ENCODE results near the gene KIAA1191. TPM values are rescaled to one million over a fixed set of nuclear protein-coding genes. Genes with fewer than 3 reads are reported as not detected.

Gene KIAA1191
- total RNA-seq, 1 experiment from 2014 or later, result 119 TPM

- DNase-seq, result no peak
- Mint-ChIP-seq H3K27me3 (ENCODE audit: insufficient read depth, unreplicated experiment) (no peaks in the 10 kb centered on the region), H3K27ac (ENCODE audit: unreplicated experiment) (no peak overlapping the region), H3K9me3 (ENCODE audit: unreplicated experiment) (no peaks in the 10 kb centered on the region), H3K4me1 (ENCODE audit: low read depth, unreplicated experiment) (no peaks in the 10 kb centered on the region), H3K36me3 (ENCODE audit: insufficient read depth, unreplicated experiment) (peaks cover 64% of the 10 kb centered on the region), H3K4me3 (ENCODE audit: unreplicated experiment) (no peak overlapping the region)
- ChIA-PET POLR2A (no interaction called here), CTCF (no interaction called here)
- H3K27me3 ChIP-seq (replicated peaks; ENCODE audit: control insufficient read depth, insufficient read depth, low read length), result no peaks in the 10 kb centered on the region
- TF ChIP-seq, protein P1, sequence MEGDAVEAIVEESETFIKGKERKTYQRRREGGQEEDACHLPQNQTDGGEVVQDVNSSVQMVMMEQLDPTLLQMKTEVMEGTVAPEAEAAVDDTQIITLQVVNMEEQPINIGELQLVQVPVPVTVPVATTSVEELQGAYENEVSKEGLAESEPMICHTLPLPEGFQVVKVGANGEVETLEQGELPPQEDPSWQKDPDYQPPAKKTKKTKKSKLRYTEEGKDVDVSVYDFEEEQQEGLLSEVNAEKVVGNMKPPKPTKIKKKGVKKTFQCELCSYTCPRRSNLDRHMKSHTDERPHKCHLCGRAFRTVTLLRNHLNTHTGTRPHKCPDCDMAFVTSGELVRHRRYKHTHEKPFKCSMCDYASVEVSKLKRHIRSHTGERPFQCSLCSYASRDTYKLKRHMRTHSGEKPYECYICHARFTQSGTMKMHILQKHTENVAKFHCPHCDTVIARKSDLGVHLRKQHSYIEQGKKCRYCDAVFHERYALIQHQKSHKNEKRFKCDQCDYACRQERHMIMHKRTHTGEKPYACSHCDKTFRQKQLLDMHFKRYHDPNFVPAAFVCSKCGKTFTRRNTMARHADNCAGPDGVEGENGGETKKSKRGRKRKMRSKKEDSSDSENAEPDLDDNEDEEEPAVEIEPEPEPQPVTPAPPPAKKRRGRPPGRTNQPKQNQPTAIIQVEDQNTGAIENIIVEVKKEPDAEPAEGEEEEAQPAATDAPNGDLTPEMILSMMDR (IDR thresholded peaks at IDR 0.05; ENCODE audit: insufficient read depth in 1 of 2, low read depth in 1 of 2, low read length in 1 of 2, severe bottlenecking in 1 of 2, unreplicated experiment in 1 of 2), result no peak
- no peak overlapping the region for H3K4me3 ChIP-seq (ENCODE audit: low read depth, low read length)
- BruUV-seq (replicated peaks), result no TSS peak
- H3K9me3 ChIP-seq, result no peaks in the 10 kb centered on the region
- no peaks in the 10 kb centered on the region for H3K36me3 ChIP-seq (ENCODE audit: control insufficient read depth, insufficient read depth, low read length)
- peaks cover 4% of the 10 kb centered on the region; the same call in 1 of the 2 replicates for H3K4me1 ChIP-seq
- intact Hi-C loops (cut with micrococcal nuclease; ENCODE audit: unreplicated experiment), result no loop called here
Measured at GRCh38 chr5:176383248-176383905, 21.8 kb upstream of the KIAA1191 start.

DNA sequence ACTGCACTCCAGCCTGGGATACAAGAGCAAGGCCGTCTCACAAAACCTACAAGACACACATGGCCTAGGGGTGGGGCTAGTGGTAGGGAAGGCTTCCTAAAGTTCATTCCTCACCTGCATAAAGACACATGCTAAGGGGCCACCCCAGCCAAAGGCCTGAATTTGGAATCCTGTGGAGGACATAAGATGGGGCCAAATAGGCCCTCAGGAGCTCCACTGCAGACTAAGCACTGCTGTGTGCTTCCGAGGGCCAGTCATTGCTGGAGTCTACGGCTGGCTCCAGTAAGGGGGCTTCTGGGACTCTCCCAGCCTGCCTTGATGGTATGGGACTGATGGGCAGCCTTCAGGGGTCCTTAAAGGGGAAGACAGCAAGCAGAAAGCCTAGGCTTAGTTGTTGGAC is 21.2 kb upstream of the KIAA1191 start:
- Histone ChIP-seq H3K4me3 (ENCODE audit: low read depth, low read length) (no peak overlapping the region), H3K9me3 (no peaks in the 10 kb centered on the region), H3K36me3 (ENCODE audit: control insufficient read depth, insufficient read depth, low read length) (no peaks in the 10 kb centered on the region), H3K27me3 (replicated peaks; ENCODE audit: control insufficient read depth, insufficient read depth, low read length) (no peaks in the 10 kb centered on the region), H3K4me1 (peaks cover 4% of the 10 kb centered on the region; the same call in 1 of the 2 replicates)
- no peak overlapping the region for H3K4me3 Mint-ChIP-seq (ENCODE audit: unreplicated experiment)
- no TSS peak for BruUV-seq (replicated peaks)
- H3K27ac Mint-ChIP-seq (ENCODE audit: unreplicated experiment), result no peak overlapping the region
- H3K9me3 Mint-ChIP-seq (ENCODE audit: unreplicated experiment), result no peaks in the 10 kb centered on the region
- TF ChIP-seq, protein P1 (IDR thresholded peaks at IDR 0.05; ENCODE audit: insufficient read depth in 1 of 2, low read depth in 1 of 2, low read length in 1 of 2, severe bottlenecking in 1 of 2, unreplicated experiment in 1 of 2), result no peak
- no peak for DNase-seq
- no peaks in the 10 kb centered on the region for H3K27me3 Mint-ChIP-seq (ENCODE audit: insufficient read depth, unreplicated experiment)
- no peaks in the 10 kb centered on the region for H3K4me1 Mint-ChIP-seq (ENCODE audit: low read depth, unreplicated experiment)
- intact Hi-C loops (cut with micrococcal nuclease; ENCODE audit: unreplicated experiment), result no loop called here
- H3K36me3 Mint-ChIP-seq (ENCODE audit: insufficient read depth, unreplicated experiment), result peaks cover 58% of the 10 kb centered on the region
- ChIA-PET CTCF (no interaction called here), POLR2A (no interaction called here)

DNA sequence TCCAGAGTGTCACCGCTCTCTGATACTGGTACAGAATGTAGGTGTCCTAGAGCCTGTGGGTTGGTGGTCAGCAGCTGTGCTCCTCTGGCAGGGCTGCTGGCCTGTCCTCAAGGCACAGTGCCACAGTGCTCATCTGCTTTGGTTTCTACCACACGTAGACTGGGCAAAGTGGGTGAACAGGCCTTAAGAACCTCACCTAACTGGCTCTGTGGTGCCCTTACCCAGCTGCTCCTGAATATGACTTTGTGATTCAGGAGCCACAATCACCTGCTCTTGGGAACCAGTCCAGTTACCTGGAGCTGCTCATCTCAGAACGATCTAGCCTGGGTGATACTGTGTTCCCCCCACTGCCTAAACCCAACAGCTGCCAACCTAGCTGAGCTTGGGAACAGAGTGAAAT is 20.4 kb upstream of the KIAA1191 start:
- no peak overlapping the region for H3K27ac Mint-ChIP-seq (ENCODE audit: unreplicated experiment)
- intact Hi-C loops (cut with micrococcal nuclease; ENCODE audit: unreplicated experiment), result no loop called here
- H3K4me1 ChIP-seq, result no peaks in the 10 kb centered on the region; the same call in 1 of the 2 replicates
- TF ChIP-seq, protein P1 (IDR thresholded peaks at IDR 0.05; ENCODE audit: insufficient read depth in 1 of 2, low read depth in 1 of 2, low read length in 1 of 2, severe bottlenecking in 1 of 2, unreplicated experiment in 1 of 2), result no peak
- no peaks in the 10 kb centered on the region for H3K27me3 ChIP-seq (replicated peaks; ENCODE audit: control insufficient read depth, insufficient read depth, low read length)
- H3K9me3 ChIP-seq, result no peaks in the 10 kb centered on the region
- no peaks in the 10 kb centered on the region for H3K36me3 ChIP-seq (ENCODE audit: control insufficient read depth, insufficient read depth, low read length)
- no peaks in the 10 kb centered on the region for H3K4me1 Mint-ChIP-seq (ENCODE audit: low read depth, unreplicated experiment)
- no peaks in the 10 kb centered on the region for H3K27me3 Mint-ChIP-seq (ENCODE audit: insufficient read depth, unreplicated experiment)
- H3K9me3 Mint-ChIP-seq (ENCODE audit: unreplicated experiment), result no peaks in the 10 kb centered on the region
- no peak overlapping the region for H3K4me3 ChIP-seq (ENCODE audit: low read depth, low read length)
- no peak overlapping the region for H3K4me3 Mint-ChIP-seq (ENCODE audit: unreplicated experiment)
- H3K36me3 Mint-ChIP-seq (ENCODE audit: insufficient read depth, unreplicated experiment), result peaks cover 50% of the 10 kb centered on the region
- POLR2A ChIA-PET, result no interaction called here
- CTCF ChIA-PET, result interaction anchor here (0.6 kb wide), 1 partner anchor 156 kb away, joined by 3 read pairs; no protein-coding TSS in a partner anchor
- BruUV-seq (replicated peaks), result no TSS peak
- no peak for DNase-seq

Measured in Caco-2 (cell line).